IMR-90 (cell line): Measurements from ENCODE around the gene ITM2B. TPM values are rescaled to one million over a fixed set of nuclear protein-coding genes. Genes with fewer than 3 reads are reported as not detected.

Source experiments
- ATAC-seq: fragments of 200-7000 bp; cut with Tn5 transposase; 2 replicates; pipeline ENCODE4 v1.9.1; 2020; ENCODE audit warnings: low read depth, mild to moderate bottlenecking, moderate library complexity
- BruUV-seq: library from RNA; stranded (reverse); fragments of 400-500 nt; replicated peaks from 2 replicates; lab custom pipeline; 2021; lab: Mats Ljungman, UMichigan
- CTCF ChIA-PET: fragments of 300-600 bp; formaldehyde crosslinking; extraction: SDS; loops from one replicate; lab custom pipeline; 2021; ENCODE audit warnings: antibody characterized with exemption; lab: Yijun Ruan, JAX
- POLR2A ChIA-PET: fragments of 300-600 bp; sonication (Branson Sonifier 250); formaldehyde crosslinking; loops from one replicate; lab custom pipeline; 2022; ENCODE audit warnings: antibody characterized with exemption; ENCODE audit not compliant: unreplicated experiment; lab: Charles Lee
- DNase-seq: peaks from one replicate; pipeline ENCODE4 v3.0.0; 2013
- H2AFZ ChIP-seq: replicated peaks from 2 replicates; pipeline ENCODE3; 2013; ENCODE audit warnings: low read length, mild to moderate bottlenecking; ENCODE audit not compliant: poor library complexity
- H2AK5ac ChIP-seq: 2 replicates; pipeline ENCODE4 v1.6.1; 2013; ENCODE audit warnings: low read depth, low read length, inconsistent platforms
- H2AK9ac ChIP-seq: replicated peaks from 2 replicates; pipeline ENCODE3; 2013; ENCODE audit warnings: mild to moderate bottlenecking, low read depth, low read length, moderate library complexity; ENCODE audit not compliant: poor library complexity
- H2BK120ac ChIP-seq: 2 replicates; pipeline ENCODE4 v1.6.1; 2013; ENCODE audit warnings: low read depth, low read length, inconsistent platforms
- H2BK15ac ChIP-seq: 3 replicates; pipeline ENCODE4 v1.6.1; 2013; ENCODE audit warnings: low read depth, low read length, inconsistent platforms
- H2BK20ac ChIP-seq: 2 replicates; pipeline ENCODE4 v1.6.1; 2013; ENCODE audit warnings: low read depth, mild to moderate bottlenecking, inconsistent platforms, low read length, moderate library complexity
- H2BK5ac ChIP-seq: 2 replicates; pipeline ENCODE4 v1.6.1; 2013; ENCODE audit warnings: mild to moderate bottlenecking, low read depth, low read length, inconsistent platforms; ENCODE audit not compliant: poor library complexity, severe bottlenecking
- H3K14ac ChIP-seq: replicated peaks from 2 replicates; pipeline ENCODE4 v1.6.1; 2013; ENCODE audit warnings: low read depth, low read length, inconsistent platforms
- H3K18ac ChIP-seq: 2 replicates; pipeline ENCODE4 v1.6.1; 2013; ENCODE audit warnings: low read depth, low read length, control low read depth
- H3K23ac ChIP-seq: 2 replicates; pipeline ENCODE4 v1.6.1; 2013; ENCODE audit warnings: low read depth, low read length, inconsistent platforms
- H3K27ac ChIP-seq: 2 replicates; pipeline ENCODE4 v1.5.1; 2013; ENCODE audit warnings: mild to moderate bottlenecking, control low read depth, low read length; ENCODE audit not compliant: insufficient read depth
- H3K27me3 ChIP-seq: 2 replicates; pipeline ENCODE4 v1.6.1; 2013; ENCODE audit warnings: low read length; ENCODE audit not compliant: control insufficient read depth, insufficient read depth
- H3K36me3 ChIP-seq: 2 replicates; pipeline ENCODE4 v1.6.1; 2013; ENCODE audit warnings: low read length, mixed read lengths; ENCODE audit not compliant: control insufficient read depth, insufficient read depth
- H3K4ac ChIP-seq: 2 replicates; pipeline ENCODE4 v1.6.1; 2013; ENCODE audit warnings: low read depth, low read length, inconsistent platforms
- H3K4me1 ChIP-seq: 2 replicates; pipeline ENCODE4 v1.6.1; 2013; ENCODE audit warnings: low read length, mixed read lengths; ENCODE audit not compliant: control insufficient read depth, insufficient read depth
- H3K4me2 ChIP-seq: 2 replicates; pipeline ENCODE4 v1.6.1; 2013; ENCODE audit warnings: low read depth, mild to moderate bottlenecking, control low read depth, low read length, moderate library complexity
- H3K4me3 ChIP-seq: 2 replicates; pipeline ENCODE4 v1.5.1; 2013; ENCODE audit warnings: low read depth, mild to moderate bottlenecking, control low read depth, low read length, moderate library complexity; ENCODE audit not compliant: insufficient read depth
- H3K56ac ChIP-seq: 2 replicates; pipeline ENCODE4 v1.6.1; 2013; ENCODE audit warnings: low read length, inconsistent platforms; ENCODE audit not compliant: insufficient read depth; ENCODE audit errors: extremely low read depth
- H3K79me1 ChIP-seq, 2 experiments: 2 replicates each; pipeline ENCODE4 v1.6.1; 2013; ENCODE audit warnings: low read length in 2 of 2, inconsistent platforms in 1 of 2, low read depth in 1 of 2
- H3K9ac ChIP-seq: 2 replicates; pipeline ENCODE4 v1.6.1; 2013; ENCODE audit warnings: low read depth, low read length, control low read depth
- H3K9me1 ChIP-seq: 2 replicates; pipeline ENCODE4 v1.6.1; 2013; ENCODE audit warnings: low read length, inconsistent platforms; ENCODE audit not compliant: insufficient read depth
- H3K9me3 ChIP-seq: 2 replicates; pipeline ENCODE4 v1.6.1; 2013; ENCODE audit warnings: low read length; ENCODE audit not compliant: control insufficient read depth, insufficient read depth
- H4K20me1 ChIP-seq: 2 replicates; pipeline ENCODE4 v1.6.1; 2013; ENCODE audit warnings: low read length, inconsistent platforms; ENCODE audit not compliant: insufficient read depth
- H4K5ac ChIP-seq: 2 replicates; pipeline ENCODE4 v1.6.1; 2013; ENCODE audit warnings: mild to moderate bottlenecking, low read depth, low read length, control low read depth
- H4K8ac ChIP-seq, 2 experiments: 2 replicates each; pipeline ENCODE4 v1.6.1; 2013; ENCODE audit warnings: low read depth in 2 of 2, low read length in 2 of 2, control low read depth in 1 of 2, inconsistent platforms in 1 of 2
- H4K91ac ChIP-seq: 2 replicates; pipeline ENCODE4 v1.6.1; 2013; ENCODE audit warnings: low read depth, low read length, inconsistent platforms; ENCODE audit not compliant: insufficient read depth
- CEBPB ChIP-seq: IDR thresholded peaks from 2 replicates; pipeline ENCODE4 v1.6.1; 2012; ENCODE audit warnings: low read depth, low read length, improper control_type of control experiment
- RAD21 ChIP-seq: IDR thresholded peaks from 2 replicates; pipeline ENCODE4 v1.6.1; 2012; ENCODE audit warnings: low read length, improper control_type of control experiment
- SMC3 ChIP-seq: fragments of 150-350 bp; IDR thresholded peaks from 2 replicates; pipeline ENCODE4 v1.6.1; 2016; ENCODE audit warnings: low read depth, mild to moderate bottlenecking, antibody characterized with exemption, low read length, moderate library complexity
- WGBS, 2 experiments: methylation state at CpG; one replicate each; pipeline versions ENCODE4 v1.1.5 to v1.1.7; 2013; ENCODE audit warnings: missing lambda C conversion rate in 2 of 2; ENCODE audit not compliant: insufficient read length in 1 of 2; ENCODE audit errors: extremely low coverage in 2 of 2; 5-methylcytosine and 5-hydroxymethylcytosine counted together
- dilution Hi-C: fragments of 300-500 bp; cut with HindIII; formaldehyde crosslinking; loops from one replicate; pipeline ENCODE4 v1.14.3; 2018; ENCODE audit warnings: low sequenced_read_pairs; ENCODE audit not compliant: unreplicated experiment
- in situ Hi-C: fragments of 300-500 bp; cut with MboI; formaldehyde crosslinking; loops from 3 replicates; pipeline ENCODE4 v1.14.3; 2019; ENCODE audit warnings: low sequenced_read_pairs, inconsistent platforms, mixed read lengths
- intact Hi-C: fragments of 100-400 bp; cut with micrococcal nuclease; formaldehyde crosslinking; loops from 2 replicates; pipeline ENCODE4 v1.10.0; 2022
- polyA plus RNA-seq, 3 experiments: library from polyadenylated mRNA; depleted of rRNA; stranded (reverse); fragments of >200 nt; gene quantifications; 2 replicates each; pipeline ENCODE4 v1.2.3, GENCODE V29; 2012; ENCODE audit warnings: low replicate concordance in 1 of 3
- total RNA-seq: library from RNA; depleted of rRNA; stranded (reverse); fragments of >200 nt; gene quantifications from 2 replicates; pipeline ENCODE4 v1.2.3, GENCODE V29; 2012
- TF ChIP-seq, protein P1 (sequence below): fragments of 150-350 bp; IDR thresholded peaks from 2 replicates; pipeline ENCODE4 v1.6.1; 2016; ENCODE audit warnings: low read depth, mild to moderate bottlenecking, low read length, moderate library complexity, borderline replicate concordance

The ITM2B gene
- total and polyA plus RNA-seq, 2 of the 4 experiments (the other 2 are of a cell fraction), result 51.1 to 158 TPM

DNA sequence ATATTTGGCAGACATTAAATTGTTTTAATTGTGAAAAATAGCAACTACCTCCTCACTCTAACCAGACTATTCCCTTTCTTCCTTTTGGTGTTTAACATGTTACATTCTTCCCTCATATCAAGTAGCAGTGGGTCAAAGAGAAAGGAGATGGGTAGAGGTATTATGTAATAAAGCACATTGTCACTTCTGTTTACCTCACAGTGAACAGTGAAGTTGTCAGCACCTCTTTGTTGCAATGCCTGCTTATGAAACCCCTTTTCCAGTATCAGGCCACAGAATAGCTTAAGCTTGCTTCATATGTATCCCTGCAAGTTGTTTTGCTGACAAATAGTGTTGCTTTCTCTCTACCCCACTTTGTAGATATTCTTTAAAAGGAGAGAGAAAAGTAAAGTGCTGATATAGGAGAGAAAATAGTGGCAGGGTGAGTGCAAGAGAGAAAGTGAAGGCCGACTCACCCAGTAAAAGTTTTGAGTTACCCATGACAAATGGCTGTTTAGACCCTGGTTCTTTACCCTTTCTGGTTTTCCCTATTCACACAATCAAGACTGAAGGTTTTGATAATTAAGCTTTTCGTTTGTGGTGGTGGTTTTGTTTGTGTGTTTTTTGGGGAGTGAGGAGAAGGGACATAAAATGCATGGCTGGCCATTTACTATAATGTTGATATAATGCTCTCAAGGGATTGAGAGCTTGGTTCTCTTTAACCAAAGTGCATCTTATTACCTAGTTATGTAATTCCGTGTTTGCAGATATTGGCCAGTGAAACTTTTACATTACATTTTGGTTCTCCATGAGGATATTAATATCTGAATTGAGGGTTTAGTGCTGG lies 3.7 kb downstream of the ITM2B start:
- no peak overlapping the region for H3K18ac ChIP-seq
- BruUV-seq, result no TSS peak
- 0 out of 2 replicates have a peak, but pooled peaks cover 2% of the 10 kb centered on the region for H3K27me3 ChIP-seq
- no peak overlapping the region for H3K4me3 ChIP-seq
- ATAC-seq, result no peak
- H2BK5ac ChIP-seq, result no peak overlapping the region
- peaks cover 20 to 48% of the 10 kb centered on the region in 2 experiments for H3K79me1 ChIP-seq
- no peak overlapping the region for H3K14ac ChIP-seq
- H2AK5ac ChIP-seq, result no peak overlapping the region
- no peak overlapping the region for H4K8ac ChIP-seq
- peak overlapping the region; percentile 71 for H3K4me2 ChIP-seq
- no CpG with 5 or more reads among the region's 3 CpGs for WGBS, 2 experiments
- H3K4me1 ChIP-seq, result peaks cover 8% of the 10 kb centered on the region
- peaks cover 2% of the 10 kb centered on the region; the same call in 1 of the 2 replicates for H3K36me3 ChIP-seq
- no peak overlapping the region for H4K5ac ChIP-seq
- H2AFZ ChIP-seq, result no peak overlapping the region
- no peak overlapping the region for H3K4ac ChIP-seq
- H3K56ac ChIP-seq, result no peak overlapping the region
- H4K91ac ChIP-seq, result no peak overlapping the region
- in situ Hi-C loops (no loop called here), dilution Hi-C loops (no loop called here), intact Hi-C loops (loop anchor here (5.0 to 10.0 kb wide), 2 partner anchors 346 to 528 kb away; no protein-coding TSS in a partner anchor)
- H2BK15ac ChIP-seq, result no peak overlapping the region
- peaks cover 3% of the 10 kb centered on the region; the same call in 1 of the 2 replicates for H3K9me3 ChIP-seq
- POLR2A ChIA-PET, result no interaction called here
- H3K27ac ChIP-seq, result no peak overlapping the region
- H4K20me1 ChIP-seq, result peaks cover 17% of the 10 kb centered on the region; the same call in 1 of the 2 replicates
- no peak for DNase-seq
- CTCF ChIA-PET, result interaction anchor here (0.7 kb wide), 1 partner anchor 141 kb away, joined by 3 read pairs; no protein-coding TSS in a partner anchor
- H2BK20ac ChIP-seq, result no peak overlapping the region
- no peak overlapping the region for H3K9ac ChIP-seq
- no peak overlapping the region for H2AK9ac ChIP-seq
- TF ChIP-seq CEBPB (0 out of 2 replicates have a peak, but pooled peaks have one; percentile 25), RAD21 (no peak), SMC3 (no peak)
- TF ChIP-seq, protein P1, sequence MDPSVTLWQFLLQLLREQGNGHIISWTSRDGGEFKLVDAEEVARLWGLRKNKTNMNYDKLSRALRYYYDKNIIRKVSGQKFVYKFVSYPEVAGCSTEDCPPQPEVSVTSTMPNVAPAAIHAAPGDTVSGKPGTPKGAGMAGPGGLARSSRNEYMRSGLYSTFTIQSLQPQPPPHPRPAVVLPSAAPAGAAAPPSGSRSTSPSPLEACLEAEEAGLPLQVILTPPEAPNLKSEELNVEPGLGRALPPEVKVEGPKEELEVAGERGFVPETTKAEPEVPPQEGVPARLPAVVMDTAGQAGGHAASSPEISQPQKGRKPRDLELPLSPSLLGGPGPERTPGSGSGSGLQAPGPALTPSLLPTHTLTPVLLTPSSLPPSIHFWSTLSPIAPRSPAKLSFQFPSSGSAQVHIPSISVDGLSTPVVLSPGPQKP, result no peak
- no peak overlapping the region for H2BK120ac ChIP-seq
- peaks cover 6% of the 10 kb centered on the region; the same call in 1 of the 2 replicates for H3K9me1 ChIP-seq
- H3K23ac ChIP-seq, result peak overlapping the region; percentile 45
